Lung (tissue), 12 donors: ENCODE data around the gene SPRED2. TPM values are rescaled to one million over a fixed set of nuclear protein-coding genes. Genes with fewer than 3 reads are reported as not detected.
A peak's percentile ranks its signal among the peaks of the same experiment; 100 is the strongest.

Experiments
- ATAC-seq: fragments of 200-7000 bp; cut with Tn5 transposase; one replicate; pipeline ENCODE4 v1.9.1; 2020; ENCODE audit warnings: moderate number of reproducible peaks; ENCODE audit not compliant: insufficient read depth, low FRiP score
- DNase-seq, 3 donors: peaks; one replicate each; pipeline ENCODE4 v3.0.0-alpha.2; 2013 to 2017
- H3K27ac ChIP-seq, 2 donors: one replicate each; pipeline ENCODE4 v1.5.1; 2013; ENCODE audit warnings: mild to moderate bottlenecking in 2 of 2, moderate library complexity in 2 of 2, control low read depth in 1 of 2, inconsistent platforms in 1 of 2, low read depth in 1 of 2, low read length in 1 of 2
- H3K27me3 ChIP-seq, 3 donors: one replicate each; pipeline ENCODE4 v1.5.1; 2013; ENCODE audit warnings: low read length in 2 of 3; ENCODE audit not compliant: control insufficient read depth in 3 of 3, insufficient read depth in 3 of 3
- H3K36me3 ChIP-seq, 4 donors: one replicate each; pipeline ENCODE4 v1.5.1; 2013; ENCODE audit warnings: low read length in 4 of 4, mild to moderate bottlenecking in 1 of 4, moderate library complexity in 1 of 4; ENCODE audit not compliant: control insufficient read depth in 4 of 4, insufficient read depth in 4 of 4
- H3K4me1 ChIP-seq, 5 donors: one replicate each; pipeline ENCODE4 v1.5.1; 2013; ENCODE audit warnings: low read length in 5 of 5, mild to moderate bottlenecking in 2 of 5, moderate library complexity in 1 of 5; ENCODE audit not compliant: control insufficient read depth in 5 of 5, insufficient read depth in 5 of 5
- H3K4me3 ChIP-seq: one replicate; pipeline ENCODE4 v1.5.1; 2013; ENCODE audit warnings: mild to moderate bottlenecking, control low read depth, moderate library complexity
- H3K9ac ChIP-seq, 2 donors: one replicate each; pipeline ENCODE4 v1.5.1; 2013; ENCODE audit warnings: low read length in 2 of 2, control low read depth in 1 of 2; ENCODE audit not compliant: insufficient read depth in 1 of 2
- H3K9me3 ChIP-seq, 4 donors: one replicate each; pipeline ENCODE4 v1.5.1; 2013; ENCODE audit warnings: low read length in 3 of 4, mild to moderate bottlenecking in 1 of 4, moderate library complexity in 1 of 4; ENCODE audit not compliant: control insufficient read depth in 4 of 4, insufficient read depth in 3 of 4
- CTCF ChIP-seq: IDR thresholded peaks from 2 replicates; pipeline ENCODE4 v1.5.1; 2012; ENCODE audit warnings: mild to moderate bottlenecking; ENCODE audit errors: control extremely low read depth, extremely low read depth
- WGBS, 2 donors: extraction: QIAGEN DNeasy Blood & Tissue Kit; methylation state at CpG; one replicate each; pipeline ENCODE4 v1.1.7; 2013; 5-methylcytosine and 5-hydroxymethylcytosine counted together
- polyA plus RNA-seq, 2 donors: library from polyadenylated mRNA; stranded (reverse); fragments of 200-250 nt; gene quantifications; one replicate each; pipeline ENCODE4 v1.2.1, GENCODE V29; 2013
- total RNA-seq, 2 donors: library from RNA; depleted of rRNA in 1 of 2; stranded (reverse); fragments of >200 nt in 1 of 2; gene quantifications; one replicate each; pipeline ENCODE4 v1.2.1, GENCODE V29; 2014 to 2021
- donor health status: control.
- donor health status: control.
- donor health status: Bipolar disorder and iron deficiency.
- donor health status: healthy.
- donor health status: DM: yes; HTN: yes; CAD: no.

Gene SPRED2
- total and polyA plus RNA-seq, 4 donors: 11.7 to 36.4 (median 19.6) TPM

GRCh38 chr2:65386344-65386743 lies 46.1 kb downstream of the SPRED2 start:
- no peak overlapping the region for H3K9ac ChIP-seq
- no peaks in the 10 kb centered on the region for H3K27me3 ChIP-seq
- ATAC-seq: no peak
- H3K27ac ChIP-seq: no peak overlapping the region
- H3K36me3 ChIP-seq: peaks cover 0 to 2% (median 0%) of the 10 kb centered on the region in 4 donors
- H3K4me3 ChIP-seq: no peak overlapping the region
- TF ChIP-seq CTCF: no peak
- H3K4me1 ChIP-seq: peaks cover 9 to 37% (median 30%) of the 10 kb centered on the region in 5 donors
- no peak for DNase-seq
- WGBS, 2 donors: 64 to 75% methylated on average over 3 of the region's 3 CpGs
- no peaks in the 10 kb centered on the region for H3K9me3 ChIP-seq

GRCh38 chr2:65383541-65384488 lies 48.6 kb downstream of the SPRED2 start:
- H3K4me3 ChIP-seq: no peak overlapping the region
- peaks cover 9 to 38% (median 30%) of the 10 kb centered on the region in 5 donors for H3K4me1 ChIP-seq
- WGBS, 2 donors: 40 to 46% methylated on average over 17 of the region's 17 CpGs
- TF ChIP-seq CTCF: no peak
- H3K9ac ChIP-seq: no peak overlapping the region
- H3K27ac ChIP-seq: peak overlapping the region; percentile 64 to 94
- H3K36me3 ChIP-seq: peaks cover 0 to 6% (median 1%) of the 10 kb centered on the region in 4 donors
- no peak for ATAC-seq
- DNase-seq: peak; percentile 32 to 66 (median 48)
- no peaks in the 10 kb centered on the region for H3K27me3 ChIP-seq
- no peaks in the 10 kb centered on the region for H3K9me3 ChIP-seq

GRCh38 chr2:65382776-65383357 lies 49.5 kb downstream of the SPRED2 start:
- H3K27ac ChIP-seq: peak overlapping the region; percentile 64 to 94
- H3K4me1 ChIP-seq: peaks cover 9 to 38% (median 30%) of the 10 kb centered on the region in 5 donors
- H3K4me3 ChIP-seq: no peak overlapping the region
- no peak overlapping the region for H3K9ac ChIP-seq
- WGBS, 2 donors: 11 to 26% methylated on average over 20 of the region's 20 CpGs
- DNase-seq (peak; percentile 77 to 87 (median 85)), ATAC-seq (peak; percentile 88)
- H3K9me3 ChIP-seq: no peaks in the 10 kb centered on the region
- no peaks in the 10 kb centered on the region for H3K27me3 ChIP-seq
- H3K36me3 ChIP-seq: peaks cover 0 to 6% (median 1%) of the 10 kb centered on the region in 4 donors
- TF ChIP-seq CTCF: no peak
